B cell (primary cell): ENCODE results near the gene PPP1R18.

ENCODE experiments used
- CTCF ChIP-seq: fragments of 200-600 bp; IDR thresholded peaks from one replicate; pipeline ENCODE4 v1.8.0; 2022; ENCODE audit warnings: antibody characterized with exemption, mild to moderate bottlenecking
- EZH2 ChIP-seq: IDR thresholded peaks from 2 replicates; pipeline ENCODE4 v1.6.1; 2012; ENCODE audit warnings: borderline replicate concordance, low read depth, mild to moderate bottlenecking, moderate library complexity, low read length; ENCODE audit not compliant: insufficient read depth, poor library complexity, severe bottlenecking

- no peak for TF ChIP-seq CTCF
- TF ChIP-seq EZH2 = no peak
Observed at GRCh38 chr6:30635834-30636233, 50.6 kb downstream of the PPP1R18 start.
